H9 (cell line): ENCODE results near the gene SH3BP5L. TPM values are rescaled to one million over a fixed set of nuclear protein-coding genes. Genes with fewer than 3 reads are reported as not detected.

ENCODE experiments used
- DNase-seq: peaks from one replicate; pipeline ENCODE4 v3.0.0-alpha.2; 2017
- H2AFZ ChIP-seq: one replicate; pipeline ENCODE4 v1.6.1; 2013; ENCODE audit warnings: mild to moderate bottlenecking, low read length, control low read depth, moderate library complexity
- H2AK5ac ChIP-seq: 2 replicates; pipeline ENCODE4 v1.6.1; 2013; ENCODE audit warnings: low read length, control low read depth, mixed read lengths; ENCODE audit not compliant: insufficient read length
- H2BK120ac ChIP-seq: one replicate; pipeline ENCODE4 v1.6.1; 2013; ENCODE audit warnings: low read depth, mild to moderate bottlenecking, low read length, control low read depth, inconsistent platforms; ENCODE audit not compliant: poor library complexity, severe bottlenecking
- H2BK12ac ChIP-seq: 2 replicates; pipeline ENCODE4 v1.6.1; 2013; ENCODE audit warnings: low read length, control low read depth, mixed read lengths, low read depth; ENCODE audit not compliant: insufficient read length
- H2BK15ac ChIP-seq: 2 replicates; pipeline ENCODE4 v1.6.1; 2013; ENCODE audit warnings: low read depth, low read length, control low read depth
- H2BK20ac ChIP-seq: one replicate; pipeline ENCODE4 v1.6.1; 2013; ENCODE audit warnings: low read depth, mild to moderate bottlenecking, low read length, control low read depth, inconsistent platforms; ENCODE audit not compliant: poor library complexity, severe bottlenecking
- H2BK5ac ChIP-seq: 2 replicates; pipeline ENCODE4 v1.6.1; 2013; ENCODE audit warnings: low read length, control low read depth, mixed read lengths; ENCODE audit not compliant: insufficient read length
- H3K14ac ChIP-seq: 2 replicates; pipeline ENCODE4 v1.6.1; 2013; ENCODE audit warnings: low read length, control low read depth; ENCODE audit not compliant: insufficient read depth
- H3K18ac ChIP-seq: 2 replicates; pipeline ENCODE4 v1.6.1; 2013; ENCODE audit warnings: low read depth, mild to moderate bottlenecking, mixed read lengths, low read length, control low read depth; ENCODE audit not compliant: insufficient read length
- H3K23ac ChIP-seq: 2 replicates; pipeline ENCODE4 v1.6.1; 2013; ENCODE audit warnings: low read length, control low read depth, mixed read lengths, low read depth; ENCODE audit not compliant: insufficient read length
- H3K23me2 ChIP-seq: 2 replicates; pipeline ENCODE4 v1.6.1; 2013; ENCODE audit warnings: low read depth, mild to moderate bottlenecking, mixed read lengths, low read length, control low read depth; ENCODE audit not compliant: insufficient read length, poor library complexity, severe bottlenecking
- H3K27ac ChIP-seq: 2 replicates; pipeline ENCODE4 v1.5.1; 2013; ENCODE audit warnings: low read length, control low read depth, mixed read lengths, low read depth; ENCODE audit not compliant: insufficient read length
- H3K27me3 ChIP-seq: 2 replicates; pipeline ENCODE4 v1.6.1; 2013; ENCODE audit warnings: low read length, control low read depth, inconsistent platforms; ENCODE audit not compliant: insufficient read depth
- H3K4ac ChIP-seq: 2 replicates; pipeline ENCODE4 v1.6.1; 2013; ENCODE audit warnings: low read depth, mild to moderate bottlenecking, control low read depth, inconsistent platforms, low read length, moderate library complexity
- H3K4me1 ChIP-seq: 2 replicates; pipeline ENCODE4 v1.6.1; 2013; ENCODE audit warnings: low read length, control low read depth, inconsistent platforms; ENCODE audit not compliant: insufficient read depth
- H3K4me2 ChIP-seq: 2 replicates; pipeline ENCODE4 v1.6.1; 2013; ENCODE audit warnings: low read length, control low read depth, mixed read lengths; ENCODE audit not compliant: insufficient read length, insufficient read depth
- H3K56ac ChIP-seq: 2 replicates; pipeline ENCODE4 v1.6.1; 2013; ENCODE audit warnings: low read depth, mild to moderate bottlenecking, mixed read lengths, low read length, control low read depth; ENCODE audit not compliant: insufficient read length
- H3K79me1 ChIP-seq: 2 replicates; pipeline ENCODE4 v1.6.1; 2013; ENCODE audit warnings: low read depth, mild to moderate bottlenecking, moderate library complexity, low read length, control low read depth, inconsistent platforms; ENCODE audit not compliant: insufficient read depth, poor library complexity, severe bottlenecking
- H3K79me2 ChIP-seq: 2 replicates; pipeline ENCODE4 v1.6.1; 2013; ENCODE audit warnings: low read length, control low read depth, inconsistent platforms; ENCODE audit not compliant: insufficient read depth
- H3K9ac ChIP-seq: 2 replicates; pipeline ENCODE4 v1.6.1; 2013; ENCODE audit warnings: low read length, control low read depth, mixed read lengths; ENCODE audit not compliant: insufficient read length; ENCODE audit errors: extremely low read depth
- H3K9me3 ChIP-seq: one replicate; pipeline ENCODE4 v1.6.1; 2013; ENCODE audit warnings: low read depth, low read length, inconsistent platforms; ENCODE audit not compliant: control insufficient read depth
- H3T11ph ChIP-seq: one replicate; pipeline ENCODE4 v1.6.1; 2013; ENCODE audit warnings: mild to moderate bottlenecking, low read length, control low read depth, inconsistent platforms
- H4K20me1 ChIP-seq: one replicate; pipeline ENCODE4 v1.6.1; 2013; ENCODE audit not compliant: control insufficient read depth, insufficient read length, insufficient read depth
- H4K5ac ChIP-seq: 2 replicates; pipeline ENCODE4 v1.6.1; 2013; ENCODE audit warnings: low read depth, mild to moderate bottlenecking, mixed read lengths, low read length, control low read depth; ENCODE audit not compliant: insufficient read length
- H4K8ac ChIP-seq: replicated peaks from 2 replicates; pipeline ENCODE4 v1.6.1; 2013; ENCODE audit warnings: low read length, control low read depth, mixed read lengths, low read depth; ENCODE audit not compliant: insufficient read length
- H4K91ac ChIP-seq: 2 replicates; pipeline ENCODE4 v1.6.1; 2013; ENCODE audit warnings: low read depth, mild to moderate bottlenecking, moderate library complexity, mixed read lengths, low read length, control low read depth; ENCODE audit not compliant: insufficient read length
- H3K27ac Mint-ChIP-seq, 3 experiments: 2 replicates in 2 of 3; 3 replicates in 1 of 3; pipeline ENCODE4 v1.8.0; 2020 to 2021; ENCODE audit warnings: mixed read lengths in 3 of 3, mild to moderate bottlenecking in 1 of 3, moderate library complexity in 1 of 3
- H3K27me3 Mint-ChIP-seq: 2 replicates; pipeline ENCODE4 v1.8.0; 2021; ENCODE audit warnings: low read depth, mild to moderate bottlenecking, moderate library complexity, mixed read lengths
- H3K36me3 Mint-ChIP-seq, 3 experiments: 2 replicates in 2 of 3; 3 replicates in 1 of 3; pipeline ENCODE4 v1.8.0; 2020 to 2021; ENCODE audit warnings: low read depth in 3 of 3, mixed read lengths in 3 of 3; ENCODE audit not compliant: insufficient read depth in 1 of 3
- H3K4me1 Mint-ChIP-seq, 2 experiments: 2 replicates each; pipeline ENCODE4 v1.8.0; 2020; ENCODE audit warnings: mixed read lengths in 2 of 2
- H3K4me3 Mint-ChIP-seq, 2 experiments: 2 replicates in 1 of 2; 3 replicates in 1 of 2; pipeline ENCODE4 v1.8.0; 2020 to 2021; ENCODE audit warnings: mild to moderate bottlenecking in 2 of 2, mixed read lengths in 2 of 2, moderate library complexity in 1 of 2
- H3K9me3 Mint-ChIP-seq, 2 experiments: 2 replicates in 1 of 2; 3 replicates in 1 of 2; pipeline ENCODE4 v1.8.0; 2020; ENCODE audit warnings: mild to moderate bottlenecking in 2 of 2, mixed read lengths in 2 of 2, moderate library complexity in 1 of 2
- CTCF ChIP-seq: fragments of 200-600 bp; sonication (generic); conservative IDR thresholded peaks from 3 replicates; pipeline ENCODE4 v1.8.0; 2021; ENCODE audit warnings: antibody characterized with exemption, mild to moderate bottlenecking
- WGBS: extraction: QIAGEN DNeasy Blood & Tissue Kit; methylation state at CpG from one replicate; pipeline ENCODE4 v1.1.7; 2013; ENCODE audit warnings: missing lambda C conversion rate, low lambda C conversion rate, mixed read lengths; ENCODE audit not compliant: insufficient read length; ENCODE audit errors: extremely low coverage; 5-methylcytosine and 5-hydroxymethylcytosine counted together
- total RNA-seq: library from RNA; stranded (reverse); gene quantifications from 2 replicates; pipeline ENCODE4 v1.2.1, GENCODE V29; 2021

SH3BP5L gene
- total RNA-seq, 1 experiment from 2014 or later = 27.6 TPM

GRCh38 chr1:248824701-248825100, 1.0 kb downstream of the SH3BP5L start:
- peaks cover 5% of the 10 kb centered on the region; the same call in 1 of the 2 replicates for H3K79me2 ChIP-seq
- H3K4me2 ChIP-seq = peak overlapping the region; percentile 79
- H3K4me1 ChIP-seq = no peaks in the 10 kb centered on the region
- no peak overlapping the region for H3K23ac ChIP-seq
- no peaks in the 10 kb centered on the region for H3K27me3 Mint-ChIP-seq
- H2BK120ac ChIP-seq = no peak overlapping the region
- no peak overlapping the region for H3T11ph ChIP-seq
- no peak overlapping the region for H3K14ac ChIP-seq
- no peak overlapping the region for H2BK5ac ChIP-seq
- H3K27ac ChIP-seq = no peak overlapping the region
- H3K9ac ChIP-seq = no peak overlapping the region
- no peaks in the 10 kb centered on the region for H4K20me1 ChIP-seq
- peaks cover 13 to 44% (median 36%) of the 10 kb centered on the region in 3 experiments; a peak in 6 of 7 replicates for H3K36me3 Mint-ChIP-seq
- no peak overlapping the region for H2BK12ac ChIP-seq
- H3K79me1 ChIP-seq = peaks cover 12% of the 10 kb centered on the region
- no peak overlapping the region; the same call in 1 of the 2 replicates for H3K4ac ChIP-seq
- no CpG with 5 or more reads among the region's 3 CpGs for WGBS
- H4K5ac ChIP-seq = no peak overlapping the region
- DNase-seq = no peak
- no peaks in the 10 kb centered on the region for H3K27me3 ChIP-seq
- H2BK20ac ChIP-seq = no peak overlapping the region
- no peak overlapping the region for H2AFZ ChIP-seq
- H3K56ac ChIP-seq = no peak overlapping the region
- H3K23me2 ChIP-seq = peaks cover 4% of the 10 kb centered on the region
- peaks cover 19 to 24% of the 10 kb centered on the region in 2 experiments for H3K4me1 Mint-ChIP-seq
- H3K9me3 ChIP-seq = no peaks in the 10 kb centered on the region
- H2BK15ac ChIP-seq = no peak overlapping the region
- H4K8ac ChIP-seq = no peak overlapping the region
- H3K18ac ChIP-seq = no peak overlapping the region
- no peak overlapping the region for H4K91ac ChIP-seq
- H2AK5ac ChIP-seq = no peak overlapping the region
- peak overlapping the region; percentile 87 to 90 for H3K4me3 Mint-ChIP-seq
- no peak overlapping the region for H3K27ac Mint-ChIP-seq
- H3K9me3 Mint-ChIP-seq = no peaks in the 10 kb centered on the region; a peak in 3 of 5 replicates
- TF ChIP-seq CTCF = no peak
